Measurements from ENCODE around the gene DRAP1.
"Not testable (repeated sequence)": the region's sequence is repeated elsewhere in the genome, so short reads cannot be mapped to it uniquely, and the experiment has no call there.

DRAP1 gene

GRCh38 chr11:65888163-65888814, 30.9 kb upstream of the DRAP1 start, which contains the start of gene FIBP:
Gene FIBP, minus strand, starts transcription at chr11:65888471. Its CDS starts 53 bp downstream, at chr11:65888418.
- peak within 1 kb of the TSS; percentile 82 for H3K27ac ChIP-seq
- TF ChIP-seq CTCF (IDR thresholded peaks at IDR 0.05) (peak; percentile 94), ZFX (IDR thresholded peaks at IDR 0.05; ENCODE audit: borderline replicate concordance) (no peak)

- TF ChIP-seq ZFX (IDR thresholded peaks at IDR 0.05; ENCODE audit: borderline replicate concordance), result no peak
- TF ChIP-seq CTCF (IDR thresholded peaks at IDR 0.05), result peak; percentile 29; the same call in 1 of the 2 replicates
- H3K27ac ChIP-seq, result peak within 1 kb of the TSS; percentile 82
These were observed 28.7 kb upstream of the DRAP1 start, which contains the start of gene CCDC85B for GRCh38 chr11:65890324-65891218. Gene CCDC85B, plus strand, starts transcription at chr11:65890673. Its CDS starts 111 bp downstream, at chr11:65890784.

GRCh38 chr11:65891219-65892136, 27.7 kb upstream of the DRAP1 start:
- TF ChIP-seq CTCF (IDR thresholded peaks at IDR 0.05) (no peak), ZFX (IDR thresholded peaks at IDR 0.05; ENCODE audit: borderline replicate concordance) (no peak)
- H3K27ac ChIP-seq, result peak overlapping the region; percentile 82

GRCh38 chr11:65892137-65892540, 27.1 kb upstream of the DRAP1 start:
- not testable (repeated sequence) for H3K27ac ChIP-seq

GRCh38 chr11:65892661-65893317, 26.4 kb upstream of the DRAP1 start:
- no peak for TF ChIP-seq CTCF (IDR thresholded peaks at IDR 0.05)
- no peak for TF ChIP-seq ZFX (IDR thresholded peaks at IDR 0.05; ENCODE audit: borderline replicate concordance)
- H3K27ac ChIP-seq, result no peak overlapping the region

- TF ChIP-seq CTCF (IDR thresholded peaks at IDR 0.05), result no peak
- TF ChIP-seq ZFX (IDR thresholded peaks at IDR 0.05; ENCODE audit: borderline replicate concordance), result no peak
- H3K27ac ChIP-seq, result no peak overlapping the region
These were observed 25.1 kb upstream of the DRAP1 start for GRCh38 chr11:65894034-65894591.

Measured in 22Rv1 (cell line).